NB4 (cell line): Measurements from ENCODE around the gene NKX3-2.
A peak's percentile ranks its signal among the peaks of the same experiment; 100 is the strongest.

Source experiments
- DNase-seq: peaks from one replicate; pipeline ENCODE4 v3.0.0; 2010; ENCODE audit warnings: low read depth
- H3K4me3 ChIP-seq: one replicate; pipeline ENCODE4 v1.5.1; 2011; ENCODE audit warnings: mild to moderate bottlenecking, low read depth, low read length, moderate library complexity
- MYC ChIP-seq: IDR thresholded peaks from 2 replicates; pipeline ENCODE4 v1.6.1; 2011; ENCODE audit warnings: low read depth, low read length
- POLR2A ChIP-seq: IDR thresholded peaks from 2 replicates; pipeline ENCODE4 v1.6.1; 2011; ENCODE audit warnings: mild to moderate bottlenecking; ENCODE audit not compliant: insufficient read length; ENCODE audit errors: extremely low read depth
- TF ChIP-seq, protein P1 (sequence below): IDR thresholded peaks from 2 replicates; pipeline ENCODE4 v1.6.1; 2011; ENCODE audit warnings: low read depth, low read length
- TF ChIP-seq, protein P2 (sequence below): IDR thresholded peaks from one replicate; pipeline ENCODE4 v1.5.1; 2012; ENCODE audit warnings: low read depth, low read length

NKX3-2 gene

DNA sequence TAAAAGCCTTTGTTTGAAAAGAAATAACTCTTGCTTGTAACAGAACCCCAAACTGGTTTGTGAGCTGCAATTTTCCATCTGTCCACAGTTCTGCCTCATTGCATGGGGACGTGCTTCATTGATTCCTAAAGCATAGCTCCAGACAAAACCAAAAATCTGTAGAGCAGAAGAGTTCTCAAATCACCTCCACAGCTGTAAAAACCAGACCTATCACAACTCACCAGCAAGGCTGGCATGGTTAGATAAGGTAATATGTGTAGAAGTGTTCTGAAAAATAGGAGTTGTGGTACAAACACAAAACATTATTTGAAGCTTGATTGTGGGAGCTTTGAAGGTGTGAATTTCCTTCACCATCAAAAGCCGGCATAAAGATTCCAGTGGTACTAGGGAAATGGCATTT, 47.7 kb downstream of the NKX3-2 start:
- TF ChIP-seq, protein P1, sequence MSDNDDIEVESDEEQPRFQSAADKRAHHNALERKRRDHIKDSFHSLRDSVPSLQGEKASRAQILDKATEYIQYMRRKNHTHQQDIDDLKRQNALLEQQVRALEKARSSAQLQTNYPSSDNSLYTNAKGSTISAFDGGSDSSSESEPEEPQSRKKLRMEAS = no peak
- TF ChIP-seq, protein P2, sequence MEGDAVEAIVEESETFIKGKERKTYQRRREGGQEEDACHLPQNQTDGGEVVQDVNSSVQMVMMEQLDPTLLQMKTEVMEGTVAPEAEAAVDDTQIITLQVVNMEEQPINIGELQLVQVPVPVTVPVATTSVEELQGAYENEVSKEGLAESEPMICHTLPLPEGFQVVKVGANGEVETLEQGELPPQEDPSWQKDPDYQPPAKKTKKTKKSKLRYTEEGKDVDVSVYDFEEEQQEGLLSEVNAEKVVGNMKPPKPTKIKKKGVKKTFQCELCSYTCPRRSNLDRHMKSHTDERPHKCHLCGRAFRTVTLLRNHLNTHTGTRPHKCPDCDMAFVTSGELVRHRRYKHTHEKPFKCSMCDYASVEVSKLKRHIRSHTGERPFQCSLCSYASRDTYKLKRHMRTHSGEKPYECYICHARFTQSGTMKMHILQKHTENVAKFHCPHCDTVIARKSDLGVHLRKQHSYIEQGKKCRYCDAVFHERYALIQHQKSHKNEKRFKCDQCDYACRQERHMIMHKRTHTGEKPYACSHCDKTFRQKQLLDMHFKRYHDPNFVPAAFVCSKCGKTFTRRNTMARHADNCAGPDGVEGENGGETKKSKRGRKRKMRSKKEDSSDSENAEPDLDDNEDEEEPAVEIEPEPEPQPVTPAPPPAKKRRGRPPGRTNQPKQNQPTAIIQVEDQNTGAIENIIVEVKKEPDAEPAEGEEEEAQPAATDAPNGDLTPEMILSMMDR = no peak
- no peak for TF ChIP-seq MYC
- no peak for TF ChIP-seq POLR2A
- DNase-seq = peak; percentile 42
- H3K4me3 ChIP-seq = no peak overlapping the region

DNA sequence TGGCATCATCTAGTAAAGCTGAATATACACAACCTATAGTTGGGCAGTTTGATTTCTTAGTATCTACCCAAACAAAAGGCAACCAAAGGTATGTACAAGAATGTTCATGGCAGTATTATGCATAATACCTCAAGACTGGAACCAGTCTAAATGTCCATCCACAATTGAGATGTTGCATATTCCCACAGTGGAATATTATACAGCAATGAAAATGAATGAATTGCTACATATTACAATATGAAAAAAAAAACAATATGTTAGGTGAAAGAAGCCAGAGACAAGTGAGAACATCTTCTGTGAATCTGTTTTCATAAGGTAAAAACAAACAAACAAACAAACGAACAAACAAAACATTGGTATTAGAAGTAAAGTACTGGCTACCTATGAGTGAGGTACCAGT, 48.6 kb downstream of the NKX3-2 start:
- H3K4me3 ChIP-seq = no peak overlapping the region
- DNase-seq = no peak
- TF ChIP-seq, protein P1 = no peak
- no peak for TF ChIP-seq POLR2A

DNA sequence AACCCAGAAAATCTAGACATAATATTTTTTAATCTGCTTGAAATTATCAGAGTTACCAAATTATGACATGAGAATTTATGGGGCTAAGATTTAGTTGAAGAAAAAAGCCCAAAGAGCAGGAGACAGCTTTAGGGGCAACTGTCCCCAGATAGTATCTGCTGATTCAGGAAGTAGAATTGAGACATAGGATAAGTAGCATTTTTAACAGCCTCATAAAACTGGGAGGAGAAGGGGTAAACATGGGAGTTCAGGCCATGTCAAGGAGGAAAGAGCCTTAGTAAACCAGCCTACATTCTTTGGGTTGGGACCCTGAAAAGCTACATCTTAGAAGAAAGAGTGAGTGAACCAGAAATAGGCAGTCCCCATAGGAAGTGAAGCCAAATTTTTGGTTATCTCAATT, 50.5 kb downstream of the NKX3-2 start:
- peak; percentile 94 for DNase-seq
- no peak for TF ChIP-seq POLR2A
- TF ChIP-seq MYC = no peak
- TF ChIP-seq, protein P2 = no peak
- TF ChIP-seq, protein P1 = no peak
- no peak overlapping the region for H3K4me3 ChIP-seq

DNA sequence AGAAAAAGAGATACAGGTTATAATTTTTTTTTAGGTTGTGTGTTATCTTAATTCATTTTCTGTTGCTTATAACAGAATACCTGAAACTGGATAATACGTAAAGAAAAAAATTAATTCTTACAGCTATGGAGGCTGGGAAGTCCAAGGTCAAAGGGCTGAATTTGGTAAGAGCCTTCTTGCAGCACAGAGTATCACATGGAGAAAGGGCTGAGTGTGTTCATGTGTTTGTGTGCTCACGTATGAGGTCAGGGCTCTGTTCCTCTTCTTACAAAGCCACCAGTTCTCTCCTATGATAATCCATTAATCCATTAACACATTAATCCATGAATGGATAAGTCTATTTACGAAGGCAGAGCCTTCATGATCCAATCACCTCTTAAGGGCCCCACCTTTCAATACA, 51.6 kb downstream of the NKX3-2 start:
- DNase-seq = peak; percentile 84

More for the DNA sequence above, 51.6 kb downstream of the NKX3-2 start:
- peak; percentile 40; the same call in 1 of the 2 replicates for TF ChIP-seq MYC
- TF ChIP-seq, protein P2 = no peak
- no peak overlapping the region for H3K4me3 ChIP-seq
